ENCODE results near the gene KLHL29. TPM values are rescaled to one million over a fixed set of nuclear protein-coding genes. Genes with fewer than 3 reads are reported as not detected.

Gene KLHL29
- total RNA-seq, 1 donor from 2014 or later, result 3.6 TPM

DNA sequence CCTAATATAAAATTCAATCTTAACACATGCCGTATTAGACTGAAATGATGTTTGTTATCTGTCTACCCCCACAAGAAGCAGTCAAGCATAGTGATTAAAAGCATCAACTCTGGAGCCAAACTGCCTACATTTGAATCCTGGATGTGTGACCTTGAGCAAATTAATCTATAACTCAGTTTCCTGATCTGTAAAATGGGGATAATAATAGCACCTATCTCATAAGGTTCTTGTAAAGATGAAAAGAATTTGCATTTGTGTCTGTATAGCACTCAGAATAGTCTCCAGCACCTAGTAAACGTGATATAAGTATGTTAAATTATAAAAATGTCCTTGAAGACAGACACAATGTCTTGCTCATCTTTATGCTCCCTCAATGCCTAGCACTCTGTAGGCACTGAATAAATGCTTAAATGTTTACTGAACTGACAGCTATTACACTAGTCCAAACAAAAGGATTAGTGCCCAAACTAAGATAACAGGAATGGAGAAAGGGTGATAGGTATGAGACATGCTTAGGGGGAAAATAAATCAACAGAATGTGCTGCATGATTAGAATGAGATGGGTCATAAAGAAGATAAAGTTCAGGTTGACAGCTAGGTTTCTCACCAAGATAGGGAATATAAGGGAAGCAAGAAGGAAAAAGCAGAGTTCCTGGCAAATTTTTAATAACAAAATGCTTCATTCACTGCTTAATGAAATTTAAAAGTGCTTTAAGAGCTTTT, 361.3 kb downstream of the KLHL29 start:
- no peak for ATAC-seq

DNA sequence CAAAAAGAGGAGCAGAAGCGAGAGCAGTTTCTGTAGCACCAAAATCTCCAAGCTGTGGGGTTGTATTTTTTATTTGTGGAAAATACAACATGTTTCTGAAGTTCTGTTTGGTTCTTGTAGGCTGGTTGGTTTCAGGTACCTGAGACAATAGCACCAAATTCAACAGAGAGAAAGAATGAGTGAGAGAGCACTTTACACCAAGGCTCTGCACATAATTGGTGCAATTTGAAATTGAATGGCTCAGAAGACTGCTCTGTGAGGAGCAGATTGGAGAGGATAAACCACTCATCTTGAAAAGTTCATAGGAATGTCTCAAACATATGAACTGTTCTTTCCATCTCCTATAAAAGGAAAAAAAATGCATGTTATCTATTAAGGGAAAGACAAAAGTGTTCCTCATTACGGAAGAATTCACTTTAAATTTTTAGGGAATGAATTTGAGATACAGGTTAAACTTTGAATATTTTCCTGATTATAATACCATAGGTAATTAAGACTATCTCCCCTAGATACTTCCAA, 366.8 kb downstream of the KLHL29 start:
- ATAC-seq, result no peak

DNA sequence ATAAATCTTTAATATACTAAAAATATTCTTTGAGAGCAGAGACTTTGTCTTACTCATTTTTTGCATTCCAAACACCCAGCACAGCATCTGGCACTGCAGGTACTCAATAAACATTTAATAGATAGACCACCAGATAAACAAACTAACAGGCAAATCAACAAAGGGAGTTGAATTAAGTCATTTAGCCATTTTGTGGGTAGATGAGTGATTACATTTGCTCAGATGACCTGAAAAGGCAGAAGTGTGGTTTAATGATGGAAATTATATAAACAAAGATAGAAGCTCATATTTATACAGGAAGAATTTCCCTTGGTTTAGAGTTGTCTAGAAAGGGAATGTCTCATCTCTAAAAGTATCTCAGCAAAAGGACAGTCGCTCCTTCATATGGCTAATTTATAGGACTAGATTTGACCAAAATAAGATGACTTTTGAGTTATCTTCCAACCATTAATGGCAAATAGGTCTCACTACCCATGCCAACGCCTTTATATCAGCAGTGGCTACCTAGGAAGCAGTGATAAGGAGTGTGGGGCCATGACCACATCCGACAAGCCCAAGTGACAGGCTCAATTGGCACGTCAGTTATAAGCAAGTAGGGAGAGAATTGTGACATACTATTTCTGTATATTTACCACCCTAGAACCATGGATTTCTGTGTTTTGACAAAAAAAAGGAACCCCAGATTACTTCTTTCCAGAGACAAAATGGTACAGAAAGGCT, 368.5 kb downstream of the KLHL29 start:
- no peak for ATAC-seq

- no peak for ATAC-seq
Observed at GRCh38 chr2:23754970-23755369, 370.0 kb downstream of the KLHL29 start.

GRCh38 chr2:23756593-23757292, 371.8 kb downstream of the KLHL29 start:
- ATAC-seq, result no peak

DNA sequence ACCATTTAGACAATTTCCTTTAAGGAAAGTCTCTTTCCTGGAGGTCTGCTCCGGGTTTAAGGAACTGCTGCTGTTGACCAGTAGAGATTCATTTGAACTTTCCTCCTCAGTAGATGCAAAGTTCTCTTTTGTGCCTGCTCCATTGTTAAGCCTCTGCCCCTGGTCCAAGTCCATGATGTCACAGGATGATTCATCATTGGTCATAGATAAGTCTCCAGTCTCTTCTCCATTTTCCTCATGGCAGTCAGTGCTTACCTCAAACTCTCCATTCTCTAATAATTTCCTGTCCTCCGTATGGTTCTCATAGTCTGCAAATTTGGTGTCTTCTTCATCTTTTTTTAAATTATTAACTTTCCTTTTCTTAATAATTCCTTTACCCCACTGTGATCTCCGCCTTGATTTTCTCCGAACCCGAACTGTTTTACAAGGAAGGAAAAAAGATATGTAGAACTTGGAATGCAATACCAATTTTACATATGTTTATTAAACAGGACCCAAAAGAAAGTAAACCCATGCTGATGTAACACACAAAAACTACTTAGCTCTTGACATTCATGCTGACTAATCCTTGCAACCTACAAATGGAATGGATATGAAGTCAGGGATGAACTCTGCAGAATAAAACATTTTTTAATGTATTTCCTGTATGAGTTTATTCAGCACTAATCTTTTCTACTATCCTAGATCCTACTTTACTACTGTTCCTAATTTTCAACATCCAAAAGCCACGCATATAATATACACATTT, 372.9 kb downstream of the KLHL29 start:
- ATAC-seq, result peak; percentile 84

Measured in esophagus mucosa (tissue), 1 donor.